Stimulated activated CD4-positive, alpha-beta T cell treated with anti-CD3 and anti-CD28 coated beads, Interleukin-1b, Interleukin-23, amount 100 ng/mL, for 24 hours (primary cell): ENCODE measurements around the gene ITGBL1.

Experiments used
- DNase-seq, 4 experiments: peaks; one replicate each; pipeline ENCODE4 v3.0.0-alpha.2; 2020; ENCODE audit warnings: low read depth in 4 of 4, low spot score in 1 of 4

ITGBL1 gene

GRCh38 chr13:101450749-101451130 lies 1.7 kb upstream of the ITGBL1 start:
- DNase-seq, result no peak

GRCh38 chr13:101451641-101452040 lies 834 bp upstream of the ITGBL1 start:
- no peak for DNase-seq

DNA sequence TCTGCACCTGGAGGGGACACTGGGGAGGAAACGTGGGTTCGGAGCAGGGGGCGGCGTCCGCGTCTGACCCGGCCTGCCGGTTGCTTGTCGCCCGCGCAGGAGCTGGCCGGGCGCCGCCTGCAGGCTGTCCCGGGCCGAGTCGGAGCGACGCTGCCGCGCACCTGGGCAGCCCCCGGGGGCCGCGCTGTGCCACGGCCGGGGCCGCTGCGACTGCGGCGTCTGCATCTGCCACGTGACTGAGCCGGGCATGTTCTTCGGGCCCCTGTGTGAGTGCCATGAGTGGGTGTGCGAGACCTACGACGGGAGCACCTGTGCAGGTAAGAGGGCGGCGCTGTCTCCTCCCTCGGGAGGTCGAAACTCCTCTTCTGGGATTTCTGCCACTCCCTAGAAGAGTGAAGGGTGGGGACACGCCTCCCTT lies 1.3 kb downstream of the ITGBL1 start:
- no peak for DNase-seq

DNA sequence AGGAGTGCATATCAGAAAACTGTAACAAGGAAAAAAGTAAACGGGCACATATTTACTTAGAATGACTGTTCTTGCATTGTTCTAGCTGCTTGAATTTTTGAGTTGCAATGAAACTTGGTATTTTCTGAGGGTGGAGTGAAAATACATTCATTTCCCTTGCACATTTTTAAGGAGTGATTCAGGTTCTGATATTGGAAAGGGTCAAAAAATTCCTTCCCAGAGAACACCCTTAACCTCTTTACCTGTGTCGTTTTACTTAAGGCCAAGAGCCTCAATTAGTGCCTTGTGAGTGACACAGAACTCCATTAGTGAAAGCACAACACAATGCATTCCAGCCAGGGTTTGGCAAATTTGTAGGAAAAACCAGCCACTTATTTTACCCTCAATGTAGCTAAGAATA lies 2.3 kb downstream of the ITGBL1 start:
- DNase-seq, result no peak

GRCh38 chr13:101455863-101456262 lies 3.4 kb downstream of the ITGBL1 start:
- DNase-seq, result no peak

GRCh38 chr13:101457176-101457575 lies 4.7 kb downstream of the ITGBL1 start:
- no peak for DNase-seq

DNA sequence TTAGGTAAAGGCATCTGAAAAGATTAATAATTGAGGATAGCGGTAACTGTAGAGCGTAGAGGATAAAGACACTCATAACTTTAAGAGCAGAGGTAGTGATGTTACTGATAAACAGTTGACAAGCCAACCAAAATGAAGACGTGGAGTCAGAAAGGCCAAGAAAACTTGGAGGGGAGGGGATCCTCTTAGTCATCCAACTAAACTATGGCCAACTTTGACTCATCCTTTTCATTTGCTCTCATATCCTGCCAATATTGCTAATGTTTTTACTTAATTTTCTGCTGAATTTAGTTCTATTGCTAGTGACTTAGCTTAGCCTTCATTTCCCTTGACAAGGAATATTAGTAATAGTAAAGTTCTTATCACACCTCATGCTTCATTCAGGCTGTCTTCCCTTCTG lies 13.4 kb downstream of the ITGBL1 start:
- DNase-seq, result no peak

- DNase-seq, result no peak
Observed at GRCh38 chr13:101467415-101467814, 14.9 kb downstream of the ITGBL1 start.

DNA sequence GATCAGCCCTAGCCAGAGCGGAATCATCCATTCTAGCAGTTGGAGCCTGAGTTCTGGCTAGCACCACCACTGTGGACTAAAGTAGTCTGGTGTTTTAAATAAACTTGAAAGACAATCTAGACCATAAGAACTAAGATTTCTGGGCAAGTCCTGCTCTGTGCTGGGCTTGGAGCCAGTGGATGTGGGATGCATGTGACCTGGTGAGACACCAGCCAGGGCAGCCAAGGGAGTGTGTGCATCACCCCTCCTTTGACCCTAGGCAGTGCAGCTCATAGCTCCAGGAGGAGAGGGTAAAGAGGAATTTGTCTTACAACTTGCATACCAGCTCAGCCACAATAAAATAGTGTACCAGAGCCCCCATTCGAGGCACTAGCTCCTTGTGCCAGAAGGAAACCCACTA lies 21.0 kb downstream of the ITGBL1 start:
- DNase-seq, result no peak

GRCh38 chr13:101474419-101474957 lies 22.0 kb downstream of the ITGBL1 start:
- no peak for DNase-seq

DNA sequence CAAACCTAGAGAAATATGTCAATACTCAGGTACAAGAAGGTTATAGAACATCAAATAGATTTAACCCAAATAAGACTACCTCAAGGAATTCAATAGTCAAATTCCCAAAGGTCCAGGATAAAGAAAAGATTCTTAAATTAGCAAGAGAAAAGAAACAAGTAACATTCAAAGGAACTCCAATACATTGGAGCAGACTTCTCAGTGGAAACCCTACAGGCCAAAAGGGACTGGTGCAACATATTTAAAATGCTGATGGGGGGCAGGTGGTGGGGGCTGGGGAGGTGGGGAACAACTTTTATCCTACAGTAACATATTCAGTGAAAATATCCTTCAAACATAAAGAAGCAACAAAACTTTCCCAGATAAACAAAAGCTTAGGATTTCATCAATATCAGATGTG lies 23.1 kb downstream of the ITGBL1 start:
- DNase-seq, result no peak

GRCh38 chr13:101481421-101481820 lies 28.9 kb downstream of the ITGBL1 start:
- no peak for DNase-seq

GRCh38 chr13:101486708-101487437 lies 34.4 kb downstream of the ITGBL1 start:
- no peak for DNase-seq

GRCh38 chr13:101487438-101487830 lies 35.0 kb downstream of the ITGBL1 start:
- DNase-seq, result no peak

DNA sequence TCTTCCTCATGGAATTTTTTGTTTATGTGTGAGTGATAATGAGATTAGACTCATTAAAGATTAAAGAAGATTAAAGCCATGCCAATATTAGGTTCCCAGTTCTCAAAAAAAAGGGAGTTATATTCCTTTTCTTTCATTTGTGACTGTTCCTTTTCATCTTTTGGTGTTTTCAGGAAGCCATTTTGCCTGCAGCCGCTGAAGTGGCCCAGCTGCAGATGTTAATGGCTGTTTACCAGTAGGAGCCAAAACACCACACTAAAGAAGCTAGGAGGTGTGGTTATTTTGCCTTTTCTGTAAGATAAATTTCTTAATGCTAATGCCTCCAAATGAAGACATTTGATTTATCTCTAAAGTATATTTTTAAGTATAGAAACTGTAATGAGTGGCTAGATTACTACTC lies 36.3 kb downstream of the ITGBL1 start:
- no peak for DNase-seq

GRCh38 chr13:101489643-101490405 lies 37.3 kb downstream of the ITGBL1 start:
- no peak for DNase-seq

DNA sequence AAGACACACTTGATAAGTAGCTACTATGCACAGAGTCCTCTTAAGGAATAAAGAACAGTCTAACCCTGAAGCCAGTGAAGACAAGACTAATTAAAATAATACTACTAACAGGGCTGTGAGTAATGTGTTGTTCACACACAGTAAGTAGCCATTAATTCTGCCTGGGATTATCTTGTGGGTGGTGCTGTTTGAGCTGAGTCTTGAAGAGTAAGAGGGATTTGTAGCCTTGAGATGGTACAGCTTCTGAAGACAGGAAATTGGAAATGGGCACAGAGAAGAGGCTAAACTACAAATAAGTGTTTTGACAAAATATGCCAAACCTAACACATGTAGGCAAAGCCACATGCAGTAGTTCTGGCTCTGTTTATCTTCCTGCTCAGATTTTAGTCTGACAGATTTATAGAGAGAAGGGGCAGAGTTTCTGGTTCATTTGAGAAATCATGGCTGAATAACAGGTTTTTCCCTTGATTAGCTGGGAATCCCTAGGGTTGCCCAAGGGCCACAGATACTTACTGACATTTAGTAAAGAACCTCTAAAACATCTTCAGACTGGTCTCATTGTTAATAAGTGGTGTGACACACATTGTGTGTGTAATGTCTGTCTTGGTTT lies 38.0 kb downstream of the ITGBL1 start:
- DNase-seq, result no peak

DNA sequence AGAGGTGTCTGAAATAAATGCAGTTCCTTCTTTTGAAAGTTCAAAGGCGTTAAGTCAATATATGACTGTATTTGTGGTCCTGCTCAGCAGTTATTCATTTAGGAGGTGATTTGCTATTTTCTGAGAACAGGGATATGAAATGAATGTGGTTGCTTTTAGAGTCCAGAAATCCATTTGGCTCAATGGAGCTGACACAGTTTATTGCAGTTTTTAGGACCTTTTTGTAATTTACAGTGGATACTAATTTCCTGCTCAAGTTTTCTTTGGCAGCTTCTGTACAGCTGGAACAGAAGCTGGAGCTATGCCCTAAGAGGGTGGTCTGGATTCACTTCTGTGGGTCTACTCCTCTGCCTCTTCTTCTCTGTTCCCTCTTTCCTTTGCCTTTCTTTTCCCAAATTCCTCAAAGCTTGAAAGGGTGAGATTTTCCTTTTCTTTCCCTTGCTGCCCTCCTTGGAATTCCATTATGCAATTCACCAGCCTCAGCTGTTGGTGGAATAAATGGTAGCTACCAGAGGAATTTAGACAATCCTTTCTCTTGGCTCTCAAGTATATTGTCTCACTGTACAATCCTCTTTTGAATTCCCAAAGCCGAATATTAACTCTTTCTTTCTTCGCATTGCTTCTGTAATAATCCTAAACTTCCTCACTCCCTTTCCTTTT lies 39.9 kb downstream of the ITGBL1 start:
- DNase-seq, result no peak

DNA sequence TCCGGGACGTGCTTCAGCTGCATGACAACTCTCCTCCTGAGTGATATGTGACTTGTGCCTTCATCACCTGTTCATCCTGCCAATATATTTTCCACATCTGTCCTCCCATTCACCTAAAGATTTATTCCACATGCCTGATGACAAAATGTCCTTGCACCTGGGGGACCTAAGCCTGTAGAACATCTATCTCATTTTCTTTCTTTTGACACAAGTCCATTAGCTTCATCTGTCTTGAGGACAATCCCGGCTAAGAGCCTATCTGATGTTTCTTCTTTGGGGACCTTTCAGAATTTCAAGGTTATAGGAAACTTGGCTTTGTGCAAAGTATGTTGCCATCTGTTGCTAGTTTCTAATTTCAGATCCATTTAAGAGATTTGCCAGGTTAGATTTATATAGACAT lies 41.1 kb downstream of the ITGBL1 start:
- DNase-seq, result no peak

GRCh38 chr13:101499406-101499805 lies 46.9 kb downstream of the ITGBL1 start:
- no peak for DNase-seq

DNA sequence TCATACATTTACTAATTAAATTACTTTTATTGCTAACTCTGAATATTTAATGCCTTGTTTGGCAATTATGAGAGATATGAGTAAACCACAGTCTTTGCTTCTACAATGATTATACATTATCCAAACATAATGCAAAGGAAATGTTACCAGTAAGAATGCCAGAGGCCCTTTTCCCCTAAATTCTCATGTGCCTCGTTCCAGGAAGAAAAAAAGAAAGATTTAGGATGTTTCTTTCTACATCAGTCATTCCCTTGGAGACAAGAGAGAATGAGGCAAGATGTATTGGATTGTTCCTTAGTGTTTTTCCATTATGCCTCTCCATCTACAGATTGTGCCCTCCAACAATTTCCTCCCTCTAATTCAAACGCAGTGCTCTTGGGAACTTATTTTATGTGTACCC lies 50.1 kb downstream of the ITGBL1 start:
- DNase-seq, result no peak

- no peak for DNase-seq
Observed at GRCh38 chr13:101511161-101511560, 58.7 kb downstream of the ITGBL1 start.
